Stimulated activated CD4-positive, alpha-beta T cell treated with anti-CD3 and anti-CD28 coated beads, Interleukin-15, amount 100 ng/mL, for 1 hour (primary cell): ENCODE results near the gene CTDSPL.

ENCODE experiments used
- DNase-seq, 2 donors: peaks; one replicate each; pipeline ENCODE4 v3.0.0-alpha.2; 2020; ENCODE audit warnings: low read depth in 1 of 2, low spot score in 1 of 2

The CTDSPL gene

DNA sequence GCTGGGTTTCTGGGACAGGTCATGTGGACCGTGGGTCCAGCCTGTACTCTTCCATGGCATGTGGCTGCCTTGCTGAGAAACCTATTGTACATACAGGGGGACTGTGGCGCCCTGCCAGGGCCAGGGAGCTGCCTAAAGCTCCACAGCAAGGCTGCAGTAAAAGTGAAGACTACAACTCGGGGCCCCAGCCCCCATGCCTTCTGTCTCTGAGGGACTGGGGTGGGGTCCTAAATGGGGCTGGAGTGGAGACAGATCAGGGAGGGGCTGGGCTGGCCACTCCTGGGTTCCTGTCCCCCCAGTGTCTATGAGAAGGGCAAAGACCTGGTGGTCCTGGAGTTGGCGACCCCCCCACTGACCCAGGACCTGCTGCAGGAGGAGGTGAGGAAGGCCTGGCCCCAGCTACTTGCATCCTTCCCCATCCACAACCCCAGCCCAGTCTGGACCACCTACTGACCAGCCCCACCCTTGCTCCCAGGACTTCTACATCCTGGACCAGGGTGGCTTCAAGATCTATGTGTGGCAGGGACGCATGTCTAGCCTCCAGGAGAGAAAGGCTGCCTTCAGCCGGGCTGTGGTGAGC, 136.2 kb downstream of the CTDSPL start:
- DNase-seq = no peak

DNA sequence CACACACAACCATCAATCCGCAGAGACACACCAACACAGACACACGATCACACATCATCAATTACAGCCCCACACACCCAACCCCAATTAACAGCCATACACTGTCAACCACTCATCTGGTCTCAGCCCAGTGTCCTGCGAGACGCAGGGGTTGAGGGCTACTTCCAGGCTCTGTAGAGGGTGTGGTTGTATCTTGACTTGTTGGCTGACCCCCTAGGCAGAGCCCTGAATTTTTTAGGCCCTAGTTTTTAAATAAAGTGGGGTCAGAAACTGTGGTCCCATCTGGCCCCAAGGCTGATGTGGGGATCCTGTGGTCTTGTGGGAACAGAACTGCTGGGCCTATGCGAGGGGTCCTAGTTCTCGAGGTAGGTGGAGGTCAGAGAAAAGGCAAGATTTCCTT, 138.2 kb downstream of the CTDSPL start:
- no peak for DNase-seq

DNA sequence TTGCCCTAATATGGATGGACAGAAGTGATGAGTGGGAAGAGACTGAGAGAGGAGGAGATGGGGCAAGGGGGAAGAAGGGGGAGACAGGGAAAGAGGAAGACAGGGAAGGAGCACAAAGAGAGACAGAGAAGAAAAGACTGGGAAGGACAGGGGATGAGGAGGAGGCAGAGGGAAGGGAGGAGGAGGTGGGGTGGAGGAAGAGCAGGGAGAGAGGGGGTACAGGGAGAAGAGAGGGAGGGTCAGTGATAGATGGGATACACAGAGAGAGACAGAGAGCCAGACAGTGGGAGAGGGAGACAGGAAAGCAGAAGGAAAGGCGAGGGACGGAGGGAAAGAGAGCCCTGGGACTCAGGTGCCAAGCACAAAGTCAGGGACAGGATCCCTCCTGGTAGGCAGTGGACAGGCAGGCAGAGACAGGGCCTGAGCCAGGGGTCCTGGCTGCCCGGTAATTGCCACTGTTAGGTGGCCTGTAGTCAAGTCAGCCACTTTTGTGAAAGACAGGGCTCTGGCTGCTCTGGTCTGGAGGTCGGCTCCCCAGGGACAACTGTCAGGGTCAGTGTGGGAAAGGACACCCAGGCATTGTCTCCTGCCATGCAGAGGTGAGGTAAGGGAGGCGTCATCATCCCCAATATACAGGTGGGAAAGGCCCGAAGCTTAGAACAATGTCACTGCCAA, 138.7 kb downstream of the CTDSPL start:
- no peak for DNase-seq

DNA sequence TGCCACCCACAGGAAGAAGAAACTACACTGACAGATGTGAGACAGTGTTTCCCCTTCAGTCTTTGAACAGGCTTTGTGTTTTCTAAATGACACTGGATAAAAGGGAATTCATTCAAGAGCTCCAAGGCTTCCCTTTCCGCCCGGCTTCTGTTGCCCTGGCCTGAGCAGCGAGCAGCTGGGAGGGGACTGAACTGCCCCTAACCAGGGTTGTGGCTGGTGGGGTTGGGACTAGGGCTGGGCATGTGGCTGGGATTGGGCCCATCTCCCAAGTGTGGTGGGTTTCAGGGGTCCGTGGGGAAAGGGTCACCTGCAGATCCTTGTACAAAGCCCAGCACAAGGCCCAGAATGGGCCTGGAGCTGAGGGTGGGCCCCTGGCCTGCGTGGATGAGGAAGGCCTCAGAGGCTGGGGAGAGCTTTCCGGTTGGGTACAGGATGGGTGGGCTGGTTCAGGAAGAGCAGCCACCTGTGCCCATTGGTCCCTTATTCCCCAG, 139.3 kb downstream of the CTDSPL start:
- DNase-seq = no peak

DNA sequence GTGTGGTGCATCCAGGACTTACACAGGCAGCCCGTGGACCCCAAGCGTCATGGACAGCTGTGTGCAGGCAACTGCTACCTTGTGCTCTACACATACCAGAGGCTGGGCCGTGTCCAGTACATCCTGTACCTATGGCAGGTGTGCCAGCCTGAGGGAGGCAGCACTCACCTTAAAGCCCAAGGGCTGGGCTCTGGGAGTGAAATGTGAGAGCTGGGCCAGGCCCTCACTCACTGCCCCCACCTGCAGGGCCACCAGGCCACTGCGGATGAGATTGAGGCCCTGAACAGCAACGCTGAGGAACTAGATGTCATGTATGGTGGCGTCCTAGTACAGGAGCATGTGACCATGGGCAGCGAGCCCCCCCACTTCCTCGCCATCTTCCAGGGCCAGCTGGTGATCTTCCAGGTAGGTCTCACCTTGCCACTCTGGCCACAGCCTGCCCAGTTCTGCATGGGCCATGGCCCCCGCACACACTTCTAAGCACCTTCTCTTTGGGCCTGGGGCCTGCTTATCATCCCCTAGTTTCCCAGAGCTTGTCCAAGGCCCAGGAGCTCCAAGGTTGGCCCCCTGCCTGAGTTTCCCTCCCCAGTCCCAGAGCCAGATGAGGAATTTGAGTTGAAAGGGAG, 139.9 kb downstream of the CTDSPL start:
- DNase-seq = no peak

DNA sequence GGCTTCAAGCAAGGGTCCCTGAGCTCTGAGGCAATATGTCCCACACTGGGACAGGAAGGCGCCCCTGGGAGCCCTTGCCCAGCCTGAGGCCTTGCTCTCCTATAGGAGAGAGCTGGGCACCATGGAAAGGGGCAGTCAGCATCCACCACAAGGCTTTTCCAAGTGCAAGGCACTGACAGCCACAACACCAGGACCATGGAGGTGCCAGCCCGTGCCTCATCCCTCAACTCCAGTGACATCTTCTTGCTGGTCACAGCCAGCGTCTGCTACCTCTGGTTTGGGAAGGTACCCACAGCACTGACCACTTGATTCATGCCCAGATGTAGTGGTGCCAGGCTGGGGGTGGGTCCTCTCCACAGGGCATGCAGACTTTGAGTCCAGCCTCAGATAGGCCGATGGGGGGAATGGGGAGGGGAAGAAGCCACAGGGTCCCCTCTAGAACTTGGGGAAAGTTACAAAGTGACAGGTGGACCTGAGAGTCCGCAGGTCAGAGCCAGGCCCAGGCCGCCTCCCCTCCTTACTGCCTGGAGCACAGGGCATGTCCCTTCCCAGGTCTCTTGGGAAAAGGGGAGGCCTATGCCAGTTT, 140.7 kb downstream of the CTDSPL start:
- DNase-seq = no peak

DNA sequence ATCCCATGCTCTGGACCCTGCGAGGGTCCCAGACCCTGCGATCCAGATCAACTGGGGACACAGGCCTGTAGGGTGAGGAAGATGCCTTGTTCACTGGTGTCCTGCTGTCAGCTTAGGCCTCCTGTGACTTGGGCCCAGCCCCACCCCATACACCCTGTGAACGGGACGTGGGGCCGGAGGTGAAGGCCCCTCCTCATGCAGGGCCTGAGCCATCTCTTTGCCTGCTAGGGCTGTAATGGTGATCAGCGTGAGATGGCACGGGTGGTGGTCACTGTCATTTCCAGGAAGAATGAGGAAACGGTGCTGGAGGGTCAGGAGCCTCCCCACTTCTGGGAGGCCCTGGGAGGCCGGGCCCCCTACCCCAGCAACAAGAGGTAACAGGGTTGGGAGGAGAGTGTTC, 141.3 kb downstream of the CTDSPL start:
- no peak for DNase-seq

DNA sequence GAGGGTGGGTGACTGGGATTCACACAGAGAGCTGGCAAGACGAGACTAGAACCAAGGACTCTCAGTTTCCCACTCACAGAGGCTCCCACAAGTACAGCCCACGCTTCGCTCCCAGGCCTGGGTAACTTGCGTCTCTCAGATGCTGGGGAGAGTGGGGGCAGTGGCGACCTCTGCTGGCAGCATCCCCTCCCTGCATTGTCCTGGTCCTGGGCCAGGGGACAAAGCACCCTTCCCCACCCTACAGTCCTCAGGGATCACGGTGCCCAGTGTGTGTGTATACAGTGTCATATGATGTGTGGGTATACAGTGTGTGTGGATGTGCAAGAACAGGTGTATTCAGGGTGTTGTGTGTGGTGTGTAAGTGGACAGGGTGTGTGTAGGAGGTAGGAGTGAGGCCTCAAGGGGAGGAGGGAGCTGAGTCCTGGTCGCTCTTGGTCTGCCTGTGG, 141.7 kb downstream of the CTDSPL start:
- DNase-seq = peak; percentile 35 to 42

DNA sequence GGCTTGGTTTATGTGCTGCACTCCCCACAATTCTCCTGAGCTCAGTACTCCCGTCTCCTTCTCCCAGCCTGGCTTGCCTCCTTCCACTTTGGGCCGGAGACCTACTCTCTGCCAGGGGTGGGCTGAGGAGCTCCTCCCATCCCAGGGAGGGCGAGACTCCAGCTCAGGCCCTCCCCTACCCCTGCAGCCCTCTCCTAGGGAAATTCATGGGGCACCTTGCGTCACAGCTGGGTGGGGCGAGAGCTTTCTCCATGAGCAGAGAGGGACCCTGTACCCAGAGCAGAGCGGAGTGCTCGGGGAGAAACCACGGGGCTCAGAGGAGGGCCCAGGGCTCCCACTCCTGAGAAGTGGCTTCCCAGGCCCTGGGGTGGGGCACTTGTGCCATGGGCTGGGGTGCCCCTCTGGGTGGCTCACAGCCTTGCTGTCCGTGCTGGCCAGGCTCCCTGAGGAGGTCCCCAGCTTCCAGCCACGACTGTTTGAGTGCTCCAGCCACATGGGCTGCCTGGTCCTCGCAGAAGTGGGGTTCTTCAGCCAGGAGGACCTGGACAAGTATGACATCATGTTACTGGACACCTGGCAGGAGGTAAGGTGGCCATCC, 142.2 kb downstream of the CTDSPL start:
- DNase-seq = no peak

DNA sequence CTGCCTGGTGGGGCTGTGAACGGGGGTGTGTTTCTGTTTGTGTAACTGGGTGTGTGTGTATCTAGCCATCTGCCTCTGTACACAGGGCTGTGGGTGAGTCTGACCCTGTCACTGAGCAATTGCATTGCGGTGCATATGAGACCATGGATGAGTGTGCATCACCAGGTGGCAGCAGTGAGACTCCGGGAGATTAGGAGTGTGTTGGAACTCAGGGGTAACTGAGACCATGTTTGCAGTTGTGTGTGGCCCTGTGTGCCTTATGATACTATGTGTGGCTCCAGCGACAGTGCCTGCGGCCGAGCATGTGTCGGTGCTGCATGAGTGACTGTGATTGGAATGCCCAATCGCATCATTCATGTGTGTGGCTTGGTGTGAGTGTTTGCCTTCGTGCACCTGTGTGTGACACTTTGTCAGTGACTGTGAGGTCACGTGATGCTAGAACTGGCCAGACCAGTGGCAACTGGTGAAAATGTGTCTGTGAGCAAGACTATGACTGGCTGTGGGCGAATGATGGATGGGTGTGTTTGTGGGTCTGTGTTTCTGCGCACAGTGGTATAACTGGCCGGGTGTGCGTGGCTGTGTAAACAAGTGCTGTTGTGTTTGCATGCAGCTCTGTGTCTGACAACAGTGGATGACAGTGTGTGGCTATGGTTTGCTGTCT, 142.9 kb downstream of the CTDSPL start:
- peak in 1 of 2 donors; percentile 30 for DNase-seq

DNA sequence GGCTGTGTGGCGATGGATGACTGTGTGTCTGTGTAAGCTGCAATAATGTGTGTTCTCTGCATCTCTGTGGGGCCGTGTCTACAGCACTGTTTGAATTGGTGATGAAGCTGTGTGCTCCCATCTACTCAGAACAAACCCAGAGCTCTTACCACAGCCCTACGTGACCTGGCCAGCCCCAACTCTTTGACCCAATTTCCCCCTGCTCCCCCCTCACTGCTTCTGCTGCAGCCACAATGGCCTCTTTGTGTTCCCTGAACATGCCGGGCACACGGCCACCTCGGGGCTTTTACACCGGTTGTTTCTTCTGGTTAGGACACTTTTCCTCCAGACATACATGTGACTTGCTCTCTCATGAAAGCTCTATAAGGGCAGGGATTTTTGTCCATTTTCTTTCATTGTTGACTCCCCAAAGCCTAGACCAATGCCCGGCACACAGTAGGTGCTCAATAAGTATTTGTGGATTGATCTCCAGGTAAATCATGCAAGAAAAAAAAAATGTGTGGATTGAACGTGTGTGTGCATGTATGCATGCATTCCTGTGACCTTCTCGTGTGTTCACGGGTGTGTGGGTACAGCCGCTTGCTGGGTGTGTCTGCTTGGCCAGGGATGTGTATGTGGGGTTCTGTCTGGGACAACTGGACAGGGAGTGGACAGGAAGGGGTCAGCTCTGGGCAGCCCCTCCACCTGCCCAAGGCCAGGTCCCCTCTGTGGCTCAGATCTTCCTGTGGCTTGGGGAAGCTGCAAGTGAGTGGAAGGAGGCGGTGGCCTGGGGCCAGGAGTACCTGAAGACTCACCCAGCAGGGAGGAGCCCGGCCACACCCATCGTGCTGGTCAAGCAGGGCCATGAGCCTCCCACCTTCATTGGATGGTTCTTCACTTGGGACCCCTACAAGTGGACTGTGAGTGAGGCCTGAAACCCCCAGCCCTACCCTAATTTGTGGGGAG, 143.7 kb downstream of the CTDSPL start:
- DNase-seq = no peak

DNA sequence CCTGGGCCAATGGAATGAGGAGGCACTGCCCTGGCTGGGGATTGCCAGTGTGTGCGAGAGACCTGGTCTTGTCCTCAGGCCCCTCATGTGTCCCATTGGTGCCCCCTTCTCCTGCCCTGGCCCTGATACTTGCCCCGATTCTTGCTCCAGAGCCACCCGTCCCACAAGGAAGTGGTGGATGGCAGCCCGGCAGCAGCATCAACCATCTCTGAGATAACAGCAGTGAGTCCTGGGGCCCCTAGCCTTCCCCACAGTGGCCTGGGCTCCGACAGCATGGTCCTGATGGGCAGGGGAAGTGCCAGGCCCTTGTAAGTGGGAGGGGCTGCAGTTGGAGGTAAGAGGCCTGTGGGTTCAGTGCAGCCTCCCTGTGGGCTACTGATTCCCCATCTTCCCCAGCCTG, 144.4 kb downstream of the CTDSPL start:
- no peak for DNase-seq

DNA sequence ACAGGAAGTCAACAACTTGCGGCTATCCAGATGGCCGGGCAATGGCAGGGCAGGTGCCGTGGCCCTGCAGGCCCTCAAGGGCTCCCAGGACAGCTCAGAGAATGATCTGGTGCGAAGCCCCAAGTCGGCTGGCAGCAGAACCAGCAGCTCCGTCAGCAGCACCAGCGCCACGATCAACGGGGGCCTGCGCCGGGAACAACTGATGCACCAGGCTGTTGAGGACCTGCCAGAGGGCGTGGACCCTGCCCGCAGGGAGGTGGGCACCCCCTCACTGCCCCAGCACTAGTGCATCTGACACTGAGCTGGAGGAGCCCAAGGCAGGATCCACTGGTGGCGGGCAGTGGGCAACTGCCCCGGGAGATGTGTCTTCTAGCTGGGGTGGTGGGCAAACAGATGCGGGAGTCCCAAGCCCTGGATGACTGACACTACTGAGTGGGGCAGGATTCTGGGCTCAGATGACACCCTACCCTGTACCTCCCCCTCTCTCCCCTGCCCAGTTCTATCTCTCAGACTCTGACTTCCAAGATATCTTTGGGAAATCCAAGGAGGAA, 144.8 kb downstream of the CTDSPL start:
- no peak for DNase-seq

DNA sequence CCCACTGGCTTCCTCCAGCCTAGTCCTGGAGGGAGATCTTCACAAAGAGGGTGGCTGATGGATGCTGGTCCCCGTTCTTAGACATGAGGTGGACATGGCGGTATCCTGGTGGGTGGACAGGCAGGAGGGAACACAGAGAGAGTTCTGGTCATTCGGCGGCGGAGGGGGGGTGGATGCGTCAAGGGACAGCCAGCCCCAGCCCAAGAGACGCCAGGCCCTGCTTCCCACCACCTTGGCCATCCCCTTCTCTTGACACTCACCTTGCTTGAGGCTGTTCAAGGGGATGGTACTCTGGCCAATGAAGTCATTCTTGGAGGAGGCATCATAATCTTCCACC, 146.0 kb downstream of the CTDSPL start:
- no peak for DNase-seq

DNA sequence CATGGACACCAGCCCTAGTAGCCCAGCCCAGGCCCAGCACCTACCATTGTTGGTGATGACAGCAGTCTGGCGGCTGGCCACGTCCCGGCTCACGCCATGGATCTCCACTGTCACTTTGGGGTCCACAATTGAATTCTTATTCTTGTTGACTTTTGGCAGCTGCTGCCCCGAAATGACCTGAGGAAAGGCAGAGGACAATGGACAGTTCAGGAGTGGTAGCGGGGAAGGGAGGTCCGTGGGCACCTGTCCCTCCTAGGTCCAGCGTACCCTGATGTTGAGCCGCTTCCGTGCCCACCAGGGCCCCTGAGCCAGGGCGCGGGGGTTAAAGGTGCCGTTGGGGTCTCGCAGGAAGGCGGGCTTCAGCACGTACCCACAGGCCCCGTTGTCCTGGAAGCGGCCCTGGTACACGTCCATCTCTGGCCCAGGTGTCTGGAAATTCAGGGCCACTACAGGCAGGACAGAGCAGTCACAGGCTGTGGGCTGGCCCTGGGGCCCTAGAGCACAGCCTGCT, 146.6 kb downstream of the CTDSPL start:
- DNase-seq = no peak

DNA sequence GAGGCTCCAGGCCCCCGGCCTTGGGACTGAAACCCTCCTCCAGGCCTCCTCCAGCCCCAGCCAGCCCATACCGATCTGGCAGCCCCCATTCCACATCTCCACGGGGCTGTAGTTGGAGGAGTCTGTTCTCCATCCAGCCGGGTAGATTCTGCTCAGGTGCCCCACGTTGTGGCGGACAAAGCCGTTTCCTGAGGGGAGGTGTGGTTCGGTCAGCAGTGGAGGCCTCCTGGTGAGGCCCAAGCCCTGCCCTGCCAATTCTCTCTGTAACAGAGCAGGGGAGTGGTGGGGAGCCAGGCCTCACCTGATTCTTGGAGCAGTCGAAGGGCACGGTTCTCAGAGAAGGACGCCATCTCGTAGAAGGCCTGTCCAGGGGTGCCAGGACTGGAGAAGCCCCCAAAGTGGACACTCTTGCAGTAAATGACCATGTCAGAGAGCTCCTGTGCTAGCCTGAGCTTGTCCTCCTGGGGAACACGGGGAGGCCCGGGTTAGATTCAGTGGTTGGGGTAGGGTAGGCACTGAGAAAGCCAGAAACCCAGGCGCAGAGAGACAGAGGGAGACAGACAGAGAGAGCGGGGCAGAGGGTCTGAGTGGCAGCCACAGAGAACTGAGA, 147.4 kb downstream of the CTDSPL start:
- DNase-seq = no peak

DNA sequence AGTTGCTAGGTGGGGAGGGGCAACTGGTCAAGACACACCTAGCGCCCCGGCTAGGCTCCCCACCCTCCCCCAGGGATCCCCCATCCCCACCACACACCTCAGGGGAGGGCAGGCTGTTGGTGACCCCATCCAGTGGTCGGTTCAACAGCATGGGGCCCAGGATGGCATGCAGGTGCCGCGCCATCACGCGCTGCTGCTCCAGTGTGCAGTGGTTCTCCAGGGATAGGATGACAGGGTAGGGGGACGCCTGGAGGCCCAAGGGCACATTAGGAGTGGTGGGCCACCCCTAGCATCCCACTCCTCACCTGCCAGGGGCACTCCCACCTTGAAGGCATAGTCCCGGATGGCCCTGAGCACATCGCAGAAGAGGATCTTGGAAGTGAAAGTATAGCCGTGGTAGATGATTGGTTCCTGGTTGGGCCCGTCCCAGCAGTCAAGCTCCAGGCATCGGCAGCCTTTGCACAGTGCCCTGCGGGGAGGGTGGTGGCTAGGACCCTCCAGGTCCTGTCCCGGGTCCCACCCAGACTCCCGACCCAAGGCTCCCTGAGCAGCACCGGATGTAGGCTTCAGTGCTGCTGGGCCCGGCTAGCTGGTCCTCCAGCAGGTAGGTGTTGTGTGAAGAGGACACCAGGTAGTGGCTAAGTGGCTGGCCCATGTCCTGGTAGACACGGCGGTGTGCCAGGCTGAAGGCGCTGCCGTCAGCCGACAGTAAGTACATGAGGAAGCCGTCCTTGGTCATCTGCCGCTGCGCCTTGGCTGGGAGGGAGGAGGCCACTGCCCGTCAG, 148.3 kb downstream of the CTDSPL start:
- DNase-seq = no peak

DNA sequence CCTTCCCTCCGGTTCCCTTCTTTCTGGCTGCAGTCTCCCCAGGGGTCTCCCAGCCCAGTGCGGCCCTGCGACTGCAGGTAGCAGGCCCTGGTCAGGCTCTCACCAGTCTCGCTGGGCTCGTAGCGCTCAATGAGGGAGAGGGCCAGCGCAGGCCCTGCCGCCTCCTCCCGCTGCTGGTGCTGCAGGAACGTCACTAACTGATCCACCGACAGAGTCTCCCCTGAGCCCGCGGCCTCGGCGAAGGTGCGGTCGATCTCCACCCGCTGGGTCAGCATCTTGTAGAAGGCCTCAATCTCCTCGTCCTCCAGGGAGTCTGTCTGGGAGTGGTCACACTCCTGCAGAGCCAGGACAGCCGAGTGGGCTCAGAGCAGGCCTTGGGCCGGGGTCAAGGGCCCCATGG, 149.4 kb downstream of the CTDSPL start:
- no peak for DNase-seq

DNA sequence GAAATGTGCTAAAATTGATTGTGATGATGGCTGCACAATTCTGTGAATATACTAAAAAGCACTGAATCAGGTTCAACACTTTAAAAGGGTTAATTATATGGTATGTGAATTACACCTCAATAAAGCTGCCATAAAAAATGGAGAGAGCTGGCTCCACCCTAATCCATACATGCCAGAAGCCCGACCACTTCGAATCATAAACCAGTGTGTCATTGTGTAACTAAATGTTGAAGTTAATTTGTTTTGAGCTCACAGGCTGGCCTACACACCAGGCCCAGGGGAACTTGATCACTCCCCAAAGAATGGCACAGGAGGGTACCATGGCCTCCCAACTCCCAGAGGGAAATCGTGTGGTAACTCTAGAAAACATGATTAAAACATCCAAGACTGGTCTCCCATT, 153.8 kb downstream of the CTDSPL start:
- DNase-seq = no peak
